GM19099 (cell line): Measurements from ENCODE around the gene CLN3.

ENCODE experiments used
- POLR2A ChIP-seq: IDR thresholded peaks from 3 replicates; pipeline ENCODE4 v1.6.1; 2011; ENCODE audit warnings: low read depth; ENCODE audit not compliant: insufficient read length; ENCODE audit errors: extremely low read depth

The CLN3 gene

GRCh38 chr16:28524681-28525171 is 32.9 kb upstream of the CLN3 start:
- TF ChIP-seq POLR2A: no peak

- no peak for TF ChIP-seq POLR2A
Observed at GRCh38 chr16:28522792-28523191, 30.9 kb upstream of the CLN3 start.

- no peak for TF ChIP-seq POLR2A
Observed at GRCh38 chr16:28521436-28521835, 29.6 kb upstream of the CLN3 start.

- TF ChIP-seq POLR2A: no peak
Observed at GRCh38 chr16:28520672-28521071, 28.8 kb upstream of the CLN3 start.

- no peak for TF ChIP-seq POLR2A
Observed at GRCh38 chr16:28514246-28514645, 22.4 kb upstream of the CLN3 start.

GRCh38 chr16:28513484-28514181 is 21.8 kb upstream of the CLN3 start:
- TF ChIP-seq POLR2A: no peak

GRCh38 chr16:28511801-28512789 is 20.2 kb upstream of the CLN3 start:
- no peak for TF ChIP-seq POLR2A

- no peak for TF ChIP-seq POLR2A
Observed at GRCh38 chr16:28511031-28511430, 19.2 kb upstream of the CLN3 start.

GRCh38 chr16:28505489-28506137 is 13.7 kb upstream of the CLN3 start:
- no peak for TF ChIP-seq POLR2A

GRCh38 chr16:28504707-28505404 is 13.0 kb upstream of the CLN3 start:
- no peak for TF ChIP-seq POLR2A

GRCh38 chr16:28503470-28504259 is 11.8 kb upstream of the CLN3 start:
- TF ChIP-seq POLR2A: no peak

- TF ChIP-seq POLR2A: no peak
Observed at GRCh38 chr16:28502290-28502689, 10.4 kb upstream of the CLN3 start.

- TF ChIP-seq POLR2A: no peak
Observed at GRCh38 chr16:28501258-28502232, 9.7 kb upstream of the CLN3 start.
